H1 (cell line): ENCODE results near the gene DNAAF5. TPM values are rescaled to one million over a fixed set of nuclear protein-coding genes. Genes with fewer than 3 reads are reported as not detected.

ENCODE experiments used
- ASH2L ChIP-seq: fragments of 200-600, 300-600 bp; sonication (generic); IDR thresholded peaks from one replicate; pipeline ENCODE4 v1.7.1; 2017; ENCODE audit warnings: low read length
- RFX5 ChIP-seq: IDR thresholded peaks from 2 replicates; pipeline ENCODE4 v1.6.1; 2011; ENCODE audit warnings: low read depth, low read length, improper control_type of control experiment, borderline replicate concordance
- RNF2 ChIP-seq: fragments of 200-900, 300-1000 bp; sonication (generic); IDR thresholded peaks from 2 replicates; pipeline ENCODE4 v1.7.1; 2016; ENCODE audit warnings: borderline replicate concordance, low read depth, mild to moderate bottlenecking, antibody characterized with exemption, low read length; ENCODE audit not compliant: poor library complexity, severe bottlenecking; ENCODE audit errors: missing control alignments
- TEAD4 ChIP-seq: IDR thresholded peaks from 2 replicates; pipeline ENCODE4 v1.6.1; 2012; ENCODE audit warnings: low read depth, low read length, inconsistent platforms, mixed read lengths
- polyA plus RNA-seq, 7 experiments: library from polyadenylated mRNA; depleted of rRNA in 3 of 7; stranded (reverse) in 5 of 7; unstranded in 2 of 7; fragments of >200 nt in 5 of 7; fragments of 200-250 nt in 2 of 7; gene quantifications; 1 replicate in 5 of 7; 2 replicates in 1 of 7; 4 replicates in 1 of 7; pipeline versions ENCODE4 v1.2.1 to v1.2.3, GENCODE V29; 2011 to 2013; ENCODE audit warnings: missing spikeins in 2 of 7, mixed read lengths in 2 of 7
- total RNA-seq: library from RNA; stranded (reverse); fragmentation: NEBNext Ultra II Directional; extraction: Animal tissue kit (Norgen Biotek cat#: 25700); gene quantifications from 2 replicates; pipeline ENCODE4 v1.2.1, GENCODE V29; 2021

The DNAAF5 gene
- total and polyA plus RNA-seq, 2 of the 8 experiments (the other 6 are each of a cell fraction or from before 2014, with no cell fraction given): 55.1 to 95.9 TPM

DNA sequence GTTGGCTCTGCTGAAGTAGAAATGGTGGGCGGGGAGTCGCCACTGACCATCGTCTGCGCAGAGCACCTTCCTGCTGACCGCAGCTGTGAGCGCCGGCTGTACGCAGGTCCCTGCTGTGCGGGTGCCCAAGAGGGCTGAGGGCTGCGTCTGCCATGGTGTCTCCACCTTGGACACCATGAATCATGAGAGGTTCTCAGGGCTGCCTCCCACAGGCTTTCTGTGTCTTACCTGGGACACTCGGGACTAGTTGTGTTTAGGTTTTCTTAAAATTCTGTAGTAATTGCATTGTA, 45.5 kb downstream of the DNAAF5 start (continued):
- no peak for TF ChIP-seq RNF2
- TF ChIP-seq TEAD4: no peak
- TF ChIP-seq RFX5: no peak
- no peak for TF ChIP-seq ASH2L
